H9 (cell line): ENCODE data around the gene NEK4. TPM values are rescaled to one million over a fixed set of nuclear protein-coding genes. Genes with fewer than 3 reads are reported as not detected.

Source experiments
- DNase-seq: peaks from one replicate; pipeline ENCODE4 v3.0.0-alpha.2; 2017
- H2AFZ ChIP-seq: one replicate; pipeline ENCODE4 v1.6.1; 2013; ENCODE audit warnings: mild to moderate bottlenecking, low read length, control low read depth, moderate library complexity
- H2AK5ac ChIP-seq: 2 replicates; pipeline ENCODE4 v1.6.1; 2013; ENCODE audit warnings: low read length, control low read depth, mixed read lengths; ENCODE audit not compliant: insufficient read length
- H2BK120ac ChIP-seq: one replicate; pipeline ENCODE4 v1.6.1; 2013; ENCODE audit warnings: low read depth, mild to moderate bottlenecking, low read length, control low read depth, inconsistent platforms; ENCODE audit not compliant: poor library complexity, severe bottlenecking
- H2BK12ac ChIP-seq: 2 replicates; pipeline ENCODE4 v1.6.1; 2013; ENCODE audit warnings: low read length, control low read depth, mixed read lengths, low read depth; ENCODE audit not compliant: insufficient read length
- H2BK15ac ChIP-seq: 2 replicates; pipeline ENCODE4 v1.6.1; 2013; ENCODE audit warnings: low read depth, low read length, control low read depth
- H2BK20ac ChIP-seq: one replicate; pipeline ENCODE4 v1.6.1; 2013; ENCODE audit warnings: low read depth, mild to moderate bottlenecking, low read length, control low read depth, inconsistent platforms; ENCODE audit not compliant: poor library complexity, severe bottlenecking
- H2BK5ac ChIP-seq: 2 replicates; pipeline ENCODE4 v1.6.1; 2013; ENCODE audit warnings: low read length, control low read depth, mixed read lengths; ENCODE audit not compliant: insufficient read length
- H3K14ac ChIP-seq: 2 replicates; pipeline ENCODE4 v1.6.1; 2013; ENCODE audit warnings: low read length, control low read depth; ENCODE audit not compliant: insufficient read depth
- H3K18ac ChIP-seq: 2 replicates; pipeline ENCODE4 v1.6.1; 2013; ENCODE audit warnings: low read depth, mild to moderate bottlenecking, mixed read lengths, low read length, control low read depth; ENCODE audit not compliant: insufficient read length
- H3K23ac ChIP-seq: 2 replicates; pipeline ENCODE4 v1.6.1; 2013; ENCODE audit warnings: low read length, control low read depth, mixed read lengths, low read depth; ENCODE audit not compliant: insufficient read length
- H3K23me2 ChIP-seq: 2 replicates; pipeline ENCODE4 v1.6.1; 2013; ENCODE audit warnings: low read depth, mild to moderate bottlenecking, mixed read lengths, low read length, control low read depth; ENCODE audit not compliant: insufficient read length, poor library complexity, severe bottlenecking
- H3K27ac ChIP-seq: 2 replicates; pipeline ENCODE4 v1.5.1; 2013; ENCODE audit warnings: low read length, control low read depth, mixed read lengths, low read depth; ENCODE audit not compliant: insufficient read length
- H3K27me3 ChIP-seq: 2 replicates; pipeline ENCODE4 v1.6.1; 2013; ENCODE audit warnings: low read length, control low read depth, inconsistent platforms; ENCODE audit not compliant: insufficient read depth
- H3K4ac ChIP-seq: 2 replicates; pipeline ENCODE4 v1.6.1; 2013; ENCODE audit warnings: low read depth, mild to moderate bottlenecking, control low read depth, inconsistent platforms, low read length, moderate library complexity
- H3K4me1 ChIP-seq: 2 replicates; pipeline ENCODE4 v1.6.1; 2013; ENCODE audit warnings: low read length, control low read depth, inconsistent platforms; ENCODE audit not compliant: insufficient read depth
- H3K4me2 ChIP-seq: 2 replicates; pipeline ENCODE4 v1.6.1; 2013; ENCODE audit warnings: low read length, control low read depth, mixed read lengths; ENCODE audit not compliant: insufficient read length, insufficient read depth
- H3K56ac ChIP-seq: 2 replicates; pipeline ENCODE4 v1.6.1; 2013; ENCODE audit warnings: low read depth, mild to moderate bottlenecking, mixed read lengths, low read length, control low read depth; ENCODE audit not compliant: insufficient read length
- H3K79me1 ChIP-seq: 2 replicates; pipeline ENCODE4 v1.6.1; 2013; ENCODE audit warnings: low read depth, mild to moderate bottlenecking, moderate library complexity, low read length, control low read depth, inconsistent platforms; ENCODE audit not compliant: insufficient read depth, poor library complexity, severe bottlenecking
- H3K79me2 ChIP-seq: 2 replicates; pipeline ENCODE4 v1.6.1; 2013; ENCODE audit warnings: low read length, control low read depth, inconsistent platforms; ENCODE audit not compliant: insufficient read depth
- H3K9ac ChIP-seq: 2 replicates; pipeline ENCODE4 v1.6.1; 2013; ENCODE audit warnings: low read length, control low read depth, mixed read lengths; ENCODE audit not compliant: insufficient read length; ENCODE audit errors: extremely low read depth
- H3K9me3 ChIP-seq: one replicate; pipeline ENCODE4 v1.6.1; 2013; ENCODE audit warnings: low read depth, low read length, inconsistent platforms; ENCODE audit not compliant: control insufficient read depth
- H3T11ph ChIP-seq: one replicate; pipeline ENCODE4 v1.6.1; 2013; ENCODE audit warnings: mild to moderate bottlenecking, low read length, control low read depth, inconsistent platforms
- H4K20me1 ChIP-seq: one replicate; pipeline ENCODE4 v1.6.1; 2013; ENCODE audit not compliant: control insufficient read depth, insufficient read length, insufficient read depth
- H4K5ac ChIP-seq: 2 replicates; pipeline ENCODE4 v1.6.1; 2013; ENCODE audit warnings: low read depth, mild to moderate bottlenecking, mixed read lengths, low read length, control low read depth; ENCODE audit not compliant: insufficient read length
- H4K8ac ChIP-seq: replicated peaks from 2 replicates; pipeline ENCODE4 v1.6.1; 2013; ENCODE audit warnings: low read length, control low read depth, mixed read lengths, low read depth; ENCODE audit not compliant: insufficient read length
- H4K91ac ChIP-seq: 2 replicates; pipeline ENCODE4 v1.6.1; 2013; ENCODE audit warnings: low read depth, mild to moderate bottlenecking, moderate library complexity, mixed read lengths, low read length, control low read depth; ENCODE audit not compliant: insufficient read length
- H3K27ac Mint-ChIP-seq, 3 experiments: 2 replicates in 2 of 3; 3 replicates in 1 of 3; pipeline ENCODE4 v1.8.0; 2020 to 2021; ENCODE audit warnings: mixed read lengths in 3 of 3, mild to moderate bottlenecking in 1 of 3, moderate library complexity in 1 of 3
- H3K27me3 Mint-ChIP-seq: 2 replicates; pipeline ENCODE4 v1.8.0; 2021; ENCODE audit warnings: low read depth, mild to moderate bottlenecking, moderate library complexity, mixed read lengths
- H3K36me3 Mint-ChIP-seq, 3 experiments: 2 replicates in 2 of 3; 3 replicates in 1 of 3; pipeline ENCODE4 v1.8.0; 2020 to 2021; ENCODE audit warnings: low read depth in 3 of 3, mixed read lengths in 3 of 3; ENCODE audit not compliant: insufficient read depth in 1 of 3
- H3K4me1 Mint-ChIP-seq, 2 experiments: 2 replicates each; pipeline ENCODE4 v1.8.0; 2020; ENCODE audit warnings: mixed read lengths in 2 of 2
- H3K4me3 Mint-ChIP-seq, 2 experiments: 2 replicates in 1 of 2; 3 replicates in 1 of 2; pipeline ENCODE4 v1.8.0; 2020 to 2021; ENCODE audit warnings: mild to moderate bottlenecking in 2 of 2, mixed read lengths in 2 of 2, moderate library complexity in 1 of 2
- H3K9me3 Mint-ChIP-seq, 2 experiments: 2 replicates in 1 of 2; 3 replicates in 1 of 2; pipeline ENCODE4 v1.8.0; 2020; ENCODE audit warnings: mild to moderate bottlenecking in 2 of 2, mixed read lengths in 2 of 2, moderate library complexity in 1 of 2
- CTCF ChIP-seq: fragments of 200-600 bp; sonication (generic); conservative IDR thresholded peaks from 3 replicates; pipeline ENCODE4 v1.8.0; 2021; ENCODE audit warnings: antibody characterized with exemption, mild to moderate bottlenecking
- WGBS: extraction: QIAGEN DNeasy Blood & Tissue Kit; methylation state at CpG from one replicate; pipeline ENCODE4 v1.1.7; 2013; ENCODE audit warnings: missing lambda C conversion rate, low lambda C conversion rate, mixed read lengths; ENCODE audit not compliant: insufficient read length; ENCODE audit errors: extremely low coverage; 5-methylcytosine and 5-hydroxymethylcytosine counted together
- total RNA-seq: library from RNA; stranded (reverse); gene quantifications from 2 replicates; pipeline ENCODE4 v1.2.1, GENCODE V29; 2021

The NEK4 gene
- total RNA-seq, 1 experiment from 2014 or later: 36.0 TPM

- H2AK5ac ChIP-seq: no peak overlapping the region
- no peak overlapping the region for H2BK5ac ChIP-seq
- H2BK120ac ChIP-seq: no peak overlapping the region
- H3K27me3 Mint-ChIP-seq: 0 out of 2 replicates have a peak, but pooled peaks cover 2% of the 10 kb centered on the region
- H3K9ac ChIP-seq: no peak overlapping the region
- no peak overlapping the region for H4K5ac ChIP-seq
- H3K79me2 ChIP-seq: no peaks in the 10 kb centered on the region
- H3K27ac Mint-ChIP-seq: no peak overlapping the region
- H3K4me1 ChIP-seq: no peaks in the 10 kb centered on the region
- H3K4me3 Mint-ChIP-seq: no peak overlapping the region
- no peak overlapping the region for H3T11ph ChIP-seq
- H3K4me2 ChIP-seq: no peak overlapping the region
- H4K20me1 ChIP-seq: no peaks in the 10 kb centered on the region
- no peak overlapping the region for H2BK20ac ChIP-seq
- H4K91ac ChIP-seq: no peak overlapping the region
- H3K4ac ChIP-seq: no peak overlapping the region
- H3K14ac ChIP-seq: no peak overlapping the region
- H3K4me1 Mint-ChIP-seq: peaks cover 6 to 8% of the 10 kb centered on the region in 2 experiments; a peak in 3 of 4 replicates
- no peak overlapping the region for H4K8ac ChIP-seq
- no peaks in the 10 kb centered on the region for H3K27me3 ChIP-seq
- H2BK15ac ChIP-seq: no peak overlapping the region
- H3K27ac ChIP-seq: no peak overlapping the region
- H3K23ac ChIP-seq: no peak overlapping the region
- no peaks in the 10 kb centered on the region for H3K36me3 Mint-ChIP-seq
- DNase-seq: no peak
- H3K56ac ChIP-seq: no peak overlapping the region
- H3K79me1 ChIP-seq: no peaks in the 10 kb centered on the region
- H2AFZ ChIP-seq: no peak overlapping the region
- H3K9me3 ChIP-seq: no peaks in the 10 kb centered on the region
- no peak for TF ChIP-seq CTCF
- no peaks in the 10 kb centered on the region for H3K9me3 Mint-ChIP-seq
- H2BK12ac ChIP-seq: no peak overlapping the region
- no peaks in the 10 kb centered on the region for H3K23me2 ChIP-seq
- WGBS: no CpG with 5 or more reads among the region's 7 CpGs
- H3K18ac ChIP-seq: no peak overlapping the region
Observed at GRCh38 chr3:52800079-52800478, 29.3 kb upstream of the NEK4 start.
